IMR-90 (cell line): Measurements from ENCODE around the gene MYD88. TPM values are rescaled to one million over a fixed set of nuclear protein-coding genes. Genes with fewer than 3 reads are reported as not detected.

Experiments
- ATAC-seq: fragments of 200-7000 bp; cut with Tn5 transposase; 2 replicates; pipeline ENCODE4 v1.9.1; 2020; ENCODE audit warnings: low read depth, mild to moderate bottlenecking, moderate library complexity
- BruUV-seq: library from RNA; stranded (reverse); fragments of 400-500 nt; replicated peaks from 2 replicates; lab custom pipeline; 2021; lab: Mats Ljungman, UMichigan
- CTCF ChIA-PET: fragments of 300-600 bp; formaldehyde crosslinking; extraction: SDS; loops from one replicate; lab custom pipeline; 2021; ENCODE audit warnings: antibody characterized with exemption; lab: Yijun Ruan, JAX
- POLR2A ChIA-PET: fragments of 300-600 bp; sonication (Branson Sonifier 250); formaldehyde crosslinking; loops from one replicate; lab custom pipeline; 2022; ENCODE audit warnings: antibody characterized with exemption; ENCODE audit not compliant: unreplicated experiment; lab: Charles Lee
- DNase-seq: peaks from one replicate; pipeline ENCODE4 v3.0.0; 2013
- H2AFZ ChIP-seq: replicated peaks from 2 replicates; pipeline ENCODE3; 2013; ENCODE audit warnings: low read length, mild to moderate bottlenecking; ENCODE audit not compliant: poor library complexity
- H2AK5ac ChIP-seq: 2 replicates; pipeline ENCODE4 v1.6.1; 2013; ENCODE audit warnings: low read depth, low read length, inconsistent platforms
- H2AK9ac ChIP-seq: replicated peaks from 2 replicates; pipeline ENCODE3; 2013; ENCODE audit warnings: mild to moderate bottlenecking, low read depth, low read length, moderate library complexity; ENCODE audit not compliant: poor library complexity
- H2BK120ac ChIP-seq: 2 replicates; pipeline ENCODE4 v1.6.1; 2013; ENCODE audit warnings: low read depth, low read length, inconsistent platforms
- H2BK15ac ChIP-seq: 3 replicates; pipeline ENCODE4 v1.6.1; 2013; ENCODE audit warnings: low read depth, low read length, inconsistent platforms
- H2BK20ac ChIP-seq: 2 replicates; pipeline ENCODE4 v1.6.1; 2013; ENCODE audit warnings: low read depth, mild to moderate bottlenecking, inconsistent platforms, low read length, moderate library complexity
- H2BK5ac ChIP-seq: 2 replicates; pipeline ENCODE4 v1.6.1; 2013; ENCODE audit warnings: mild to moderate bottlenecking, low read depth, low read length, inconsistent platforms; ENCODE audit not compliant: poor library complexity, severe bottlenecking
- H3K14ac ChIP-seq: replicated peaks from 2 replicates; pipeline ENCODE4 v1.6.1; 2013; ENCODE audit warnings: low read depth, low read length, inconsistent platforms
- H3K18ac ChIP-seq: 2 replicates; pipeline ENCODE4 v1.6.1; 2013; ENCODE audit warnings: low read depth, low read length, control low read depth
- H3K23ac ChIP-seq: 2 replicates; pipeline ENCODE4 v1.6.1; 2013; ENCODE audit warnings: low read depth, low read length, inconsistent platforms
- H3K27ac ChIP-seq: 2 replicates; pipeline ENCODE4 v1.5.1; 2013; ENCODE audit warnings: mild to moderate bottlenecking, control low read depth, low read length; ENCODE audit not compliant: insufficient read depth
- H3K27me3 ChIP-seq: 2 replicates; pipeline ENCODE4 v1.6.1; 2013; ENCODE audit warnings: low read length; ENCODE audit not compliant: control insufficient read depth, insufficient read depth
- H3K36me3 ChIP-seq: 2 replicates; pipeline ENCODE4 v1.6.1; 2013; ENCODE audit warnings: low read length, mixed read lengths; ENCODE audit not compliant: control insufficient read depth, insufficient read depth
- H3K4ac ChIP-seq: 2 replicates; pipeline ENCODE4 v1.6.1; 2013; ENCODE audit warnings: low read depth, low read length, inconsistent platforms
- H3K4me1 ChIP-seq: 2 replicates; pipeline ENCODE4 v1.6.1; 2013; ENCODE audit warnings: low read length, mixed read lengths; ENCODE audit not compliant: control insufficient read depth, insufficient read depth
- H3K4me2 ChIP-seq: 2 replicates; pipeline ENCODE4 v1.6.1; 2013; ENCODE audit warnings: low read depth, mild to moderate bottlenecking, control low read depth, low read length, moderate library complexity
- H3K4me3 ChIP-seq: 2 replicates; pipeline ENCODE4 v1.5.1; 2013; ENCODE audit warnings: low read depth, mild to moderate bottlenecking, control low read depth, low read length, moderate library complexity; ENCODE audit not compliant: insufficient read depth
- H3K56ac ChIP-seq: 2 replicates; pipeline ENCODE4 v1.6.1; 2013; ENCODE audit warnings: low read length, inconsistent platforms; ENCODE audit not compliant: insufficient read depth; ENCODE audit errors: extremely low read depth
- H3K79me1 ChIP-seq, 2 experiments: 2 replicates each; pipeline ENCODE4 v1.6.1; 2013; ENCODE audit warnings: low read length in 2 of 2, inconsistent platforms in 1 of 2, low read depth in 1 of 2
- H3K9ac ChIP-seq: 2 replicates; pipeline ENCODE4 v1.6.1; 2013; ENCODE audit warnings: low read depth, low read length, control low read depth
- H3K9me1 ChIP-seq: 2 replicates; pipeline ENCODE4 v1.6.1; 2013; ENCODE audit warnings: low read length, inconsistent platforms; ENCODE audit not compliant: insufficient read depth
- H3K9me3 ChIP-seq: 2 replicates; pipeline ENCODE4 v1.6.1; 2013; ENCODE audit warnings: low read length; ENCODE audit not compliant: control insufficient read depth, insufficient read depth
- H4K20me1 ChIP-seq: 2 replicates; pipeline ENCODE4 v1.6.1; 2013; ENCODE audit warnings: low read length, inconsistent platforms; ENCODE audit not compliant: insufficient read depth
- H4K5ac ChIP-seq: 2 replicates; pipeline ENCODE4 v1.6.1; 2013; ENCODE audit warnings: mild to moderate bottlenecking, low read depth, low read length, control low read depth
- H4K8ac ChIP-seq, 2 experiments: 2 replicates each; pipeline ENCODE4 v1.6.1; 2013; ENCODE audit warnings: low read depth in 2 of 2, low read length in 2 of 2, control low read depth in 1 of 2, inconsistent platforms in 1 of 2
- H4K91ac ChIP-seq: 2 replicates; pipeline ENCODE4 v1.6.1; 2013; ENCODE audit warnings: low read depth, low read length, inconsistent platforms; ENCODE audit not compliant: insufficient read depth
- ELK1 ChIP-seq: fragments of 150-350 bp; IDR thresholded peaks from 2 replicates; pipeline ENCODE4 v1.6.1; 2016; ENCODE audit warnings: low read depth, mild to moderate bottlenecking, low read length, moderate library complexity, borderline replicate concordance
- FOS ChIP-seq: fragments of 150-350 bp; IDR thresholded peaks from 2 replicates; pipeline ENCODE4 v1.6.1; 2016; ENCODE audit warnings: low read depth, low read length
- MAFK ChIP-seq: IDR thresholded peaks from 2 replicates; pipeline ENCODE4 v1.6.1; 2012; ENCODE audit warnings: low read depth, low read length, improper control_type of control experiment
- MXI1 ChIP-seq: IDR thresholded peaks from 2 replicates; pipeline ENCODE4 v1.6.1; 2012; ENCODE audit warnings: low read depth, mild to moderate bottlenecking, low read length, moderate library complexity, borderline replicate concordance
- NFE2L2 ChIP-seq: fragments of 150-350 bp; IDR thresholded peaks from 2 replicates; pipeline ENCODE4 v1.6.1; 2016; ENCODE audit warnings: low read depth, mild to moderate bottlenecking, low read length
- POLR2A ChIP-seq: IDR thresholded peaks from 2 replicates; pipeline ENCODE4 v1.6.1; 2012; ENCODE audit warnings: mild to moderate bottlenecking, low read depth, low read length
- RAD21 ChIP-seq: IDR thresholded peaks from 2 replicates; pipeline ENCODE4 v1.6.1; 2012; ENCODE audit warnings: low read length, improper control_type of control experiment
- RCOR1 ChIP-seq: IDR thresholded peaks from 2 replicates; pipeline ENCODE4 v1.6.1; 2012; ENCODE audit warnings: mild to moderate bottlenecking, low read length, improper control_type of control experiment; ENCODE audit not compliant: insufficient replicate concordance
- SMC3 ChIP-seq: fragments of 150-350 bp; IDR thresholded peaks from 2 replicates; pipeline ENCODE4 v1.6.1; 2016; ENCODE audit warnings: low read depth, mild to moderate bottlenecking, antibody characterized with exemption, low read length, moderate library complexity
- WGBS, 2 experiments: methylation state at CpG; one replicate each; pipeline versions ENCODE4 v1.1.5 to v1.1.7; 2013; ENCODE audit warnings: missing lambda C conversion rate in 2 of 2; ENCODE audit not compliant: insufficient read length in 1 of 2; ENCODE audit errors: extremely low coverage in 2 of 2; 5-methylcytosine and 5-hydroxymethylcytosine counted together
- dilution Hi-C: fragments of 300-500 bp; cut with HindIII; formaldehyde crosslinking; loops from one replicate; pipeline ENCODE4 v1.14.3; 2018; ENCODE audit warnings: low sequenced_read_pairs; ENCODE audit not compliant: unreplicated experiment
- in situ Hi-C: fragments of 300-500 bp; cut with MboI; formaldehyde crosslinking; loops from 3 replicates; pipeline ENCODE4 v1.14.3; 2019; ENCODE audit warnings: low sequenced_read_pairs, inconsistent platforms, mixed read lengths
- intact Hi-C: fragments of 100-400 bp; cut with micrococcal nuclease; formaldehyde crosslinking; loops from 2 replicates; pipeline ENCODE4 v1.10.0; 2022
- polyA plus RNA-seq, 3 experiments: library from polyadenylated mRNA; depleted of rRNA; stranded (reverse); fragments of >200 nt; gene quantifications; 2 replicates each; pipeline ENCODE4 v1.2.3, GENCODE V29; 2012; ENCODE audit warnings: low replicate concordance in 1 of 3
- total RNA-seq: library from RNA; depleted of rRNA; stranded (reverse); fragments of >200 nt; gene quantifications from 2 replicates; pipeline ENCODE4 v1.2.3, GENCODE V29; 2012
- TF ChIP-seq, protein P1 (sequence below): fragments of 150-350 bp; IDR thresholded peaks from 2 replicates; pipeline ENCODE4 v1.6.1; 2017; ENCODE audit warnings: mild to moderate bottlenecking, antibody characterized with exemption, low read length, low read depth

MYD88 gene
- total and polyA plus RNA-seq, 2 of the 4 experiments (the other 2 are of a cell fraction), result 9.3 to 39.8 TPM

DNA sequence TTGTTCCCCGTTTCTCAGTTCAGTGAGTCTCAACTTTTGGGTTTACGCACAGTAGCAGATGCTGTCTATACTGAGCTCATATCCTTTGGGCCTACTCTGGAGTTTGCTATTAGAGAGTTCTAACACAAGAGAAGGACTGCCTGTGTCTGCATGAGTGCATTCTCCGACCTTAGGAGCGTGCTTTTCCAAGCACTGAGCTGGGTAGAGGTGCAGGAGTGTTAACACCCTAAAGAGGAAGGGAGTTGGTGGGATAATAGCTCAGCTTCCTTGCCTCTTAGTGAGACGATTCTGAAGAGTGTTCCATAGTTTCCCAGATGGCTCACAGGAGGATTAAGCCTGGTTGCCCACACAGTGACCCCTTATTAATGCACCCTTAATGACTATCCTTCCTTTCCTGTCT, 20.0 kb downstream of the MYD88 start:
- WGBS, 2 experiments, result 80% methylated on average over 2 of the region's 5 CpGs; no CpG with 5 or more reads in 1 of the 2 experiments
- H2AK9ac ChIP-seq, result no peak overlapping the region
- H3K56ac ChIP-seq, result no peak overlapping the region
- no peaks in the 10 kb centered on the region for H3K36me3 ChIP-seq
- no peak overlapping the region for H2BK20ac ChIP-seq
- no peak overlapping the region for H3K4me2 ChIP-seq
- H4K8ac ChIP-seq, result no peak overlapping the region
- H3K4me1 ChIP-seq, result no peaks in the 10 kb centered on the region
- no peaks in the 10 kb centered on the region for H3K79me1 ChIP-seq
- in situ Hi-C loops, result no loop called here
- H2BK120ac ChIP-seq, result no peak overlapping the region
- no peak overlapping the region for H2BK5ac ChIP-seq
- no peak overlapping the region for H2BK15ac ChIP-seq
- DNase-seq (no peak), ATAC-seq (no peak)
- H3K4me3 ChIP-seq, result no peak overlapping the region
- H4K20me1 ChIP-seq, result no peaks in the 10 kb centered on the region
- no peaks in the 10 kb centered on the region for H3K9me3 ChIP-seq
- no peak overlapping the region for H3K9ac ChIP-seq
- no TSS peak for BruUV-seq
- no peaks in the 10 kb centered on the region for H3K27me3 ChIP-seq
- no peak overlapping the region for H3K4ac ChIP-seq
- ChIA-PET CTCF (no interaction called here), POLR2A (interaction anchor here (1.0 kb wide), 1 partner anchor 21 kb away, joined by 3 read pairs; the partner anchor contains the start of gene ACAA1)
- no peak overlapping the region for H2AK5ac ChIP-seq
- no peaks in the 10 kb centered on the region for H3K9me1 ChIP-seq
- TF ChIP-seq FOS (no peak), SMC3 (no peak), NFE2L2 (no peak), MAFK (no peak), ELK1 (no peak), RCOR1 (no peak), RAD21 (no peak), POLR2A (no peak), MXI1 (no peak)
- TF ChIP-seq, protein P1, sequence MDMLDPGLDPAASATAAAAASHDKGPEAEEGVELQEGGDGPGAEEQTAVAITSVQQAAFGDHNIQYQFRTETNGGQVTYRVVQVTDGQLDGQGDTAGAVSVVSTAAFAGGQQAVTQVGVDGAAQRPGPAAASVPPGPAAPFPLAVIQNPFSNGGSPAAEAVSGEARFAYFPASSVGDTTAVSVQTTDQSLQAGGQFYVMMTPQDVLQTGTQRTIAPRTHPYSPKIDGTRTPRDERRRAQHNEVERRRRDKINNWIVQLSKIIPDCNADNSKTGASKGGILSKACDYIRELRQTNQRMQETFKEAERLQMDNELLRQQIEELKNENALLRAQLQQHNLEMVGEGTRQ, result no peak
- no peak overlapping the region for H3K18ac ChIP-seq
- intact Hi-C loops, result no loop called here
- H3K23ac ChIP-seq, result no peak overlapping the region
- no peak overlapping the region for H4K5ac ChIP-seq
- dilution Hi-C loops, result no loop called here
- H3K27ac ChIP-seq, result no peak overlapping the region
- no peak overlapping the region for H2AFZ ChIP-seq
- H3K14ac ChIP-seq, result no peak overlapping the region
- no peak overlapping the region for H4K91ac ChIP-seq
